Measurements from ENCODE around the gene GPANK1. TPM values are rescaled to one million over a fixed set of nuclear protein-coding genes. Genes with fewer than 3 reads are reported as not detected.

GPANK1 gene
- total and polyA plus RNA-seq, 2 of the 13 experiments (the other 11 are each of a cell fraction or from before 2014, with no cell fraction given) = 15.4 to 22.8 TPM

DNA sequence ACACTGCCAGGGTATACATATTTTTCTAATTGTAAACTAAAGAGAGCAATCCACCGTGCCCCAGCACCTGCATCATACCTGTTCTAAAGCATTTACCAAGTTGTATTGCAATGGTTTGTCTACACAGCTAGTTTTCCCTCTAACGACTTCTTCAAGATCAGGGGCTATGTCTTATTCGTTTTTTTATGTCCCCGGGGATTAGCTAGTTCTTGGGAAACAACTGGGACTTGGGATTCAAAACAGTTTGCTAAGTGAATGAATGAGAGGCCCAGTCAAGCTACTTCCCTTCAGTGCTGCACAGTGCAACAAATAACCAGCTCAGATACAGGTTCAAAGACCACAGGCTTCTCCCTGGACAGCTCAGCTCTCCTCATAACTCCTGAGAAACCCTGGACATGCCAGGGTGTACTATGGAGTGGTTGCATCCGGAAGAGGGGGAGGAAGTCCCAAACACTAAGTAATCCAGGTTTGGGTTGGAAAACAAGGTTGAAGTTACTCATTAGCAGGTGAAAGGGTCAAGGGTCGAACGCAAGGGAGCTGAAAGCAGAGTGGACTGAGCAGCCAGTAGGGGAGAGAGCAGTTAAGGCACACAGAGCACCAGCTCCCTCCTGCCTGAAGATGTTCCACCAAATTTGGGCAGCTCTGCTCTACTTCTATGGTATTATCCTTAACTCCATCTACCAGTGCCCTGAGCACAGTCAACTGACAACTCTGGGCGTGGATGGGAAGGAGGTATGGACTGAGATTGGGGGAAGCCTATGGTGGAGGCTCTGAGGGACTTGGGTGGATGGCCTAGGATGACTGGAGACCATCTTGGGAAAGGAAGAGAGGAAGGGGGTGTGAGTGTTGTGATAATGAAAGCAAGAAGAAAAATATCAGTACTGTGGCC, 9.2 kb downstream of the GPANK1 start, which contains the start of gene APOM (continued):
- TF ChIP-seq TEAD3 (CRISPR knock-in tag; optimal IDR thresholded peaks at IDR 0.05; ENCODE audit: borderline replicate concordance) (peak; percentile 95), TCF7 (IDR thresholded peaks at IDR 0.05; ENCODE audit: low read depth) (peak; percentile 52; the same call in 1 of the 2 replicates), AKAP8 (CRISPR knock-in tag; IDR thresholded peaks at IDR 0.05) (0 out of 2 replicates have a peak, but pooled peaks have one; percentile 74), DR1 (CRISPR knock-in tag; IDR thresholded peaks at IDR 0.05) (peak; percentile 84; the same call in 1 of the 2 replicates), ZNF746 (CRISPR knock-in tag; IDR thresholded peaks at IDR 0.05) (peak; percentile 95), FOSL1 (CRISPR knock-in tag; IDR thresholded peaks at IDR 0.05; ENCODE audit: borderline replicate concordance) (no peak; the same call in 1 of the 2 replicates), REST (IDR thresholded peaks at IDR 0.05; ENCODE audit: borderline replicate concordance in 1 of 2, low read depth in 1 of 2, low read length in 2 of 2) (peak in 1 of 2 experiments; percentile 82; a peak in 2 of 4 replicates), ZNF468 (CRISPR knock-in tag; IDR thresholded peaks at IDR 0.05) (no peak), TFE3 (CRISPR knock-in tag; IDR thresholded peaks at IDR 0.05) (peak; percentile 41; the same call in 1 of the 2 replicates), CREB3 (CRISPR knock-in tag; IDR thresholded peaks at IDR 0.05) (no peak), HOXD1 (CRISPR knock-in tag; IDR thresholded peaks at IDR 0.05) (no peak), ZNF615 (CRISPR knock-in tag; IDR thresholded peaks at IDR 0.05; ENCODE audit: borderline replicate concordance) (peak; percentile 71; the same call in 1 of the 2 replicates), CAMTA2 (CRISPR knock-in tag; IDR thresholded peaks at IDR 0.05; ENCODE audit: borderline replicate concordance) (peak; percentile 79; the same call in 1 of the 2 replicates), REXO4 (CRISPR knock-in tag; IDR thresholded peaks at IDR 0.05; ENCODE audit: borderline replicate concordance) (no peak), TBP (CRISPR knock-in tag; IDR thresholded peaks at IDR 0.05) (no peak), ZNF709 (CRISPR knock-in tag; IDR thresholded peaks at IDR 0.05) (0 out of 2 replicates have a peak, but pooled peaks have one; percentile 6), HOXA3 (CRISPR knock-in tag; IDR thresholded peaks at IDR 0.05) (peak; percentile 92), CEBPG (CRISPR knock-in tag; IDR thresholded peaks at IDR 0.05) (peak; percentile 79), ZNF670 (CRISPR knock-in tag; IDR thresholded peaks at IDR 0.05; ENCODE audit: borderline replicate concordance) (peak; percentile 34; the same call in 1 of the 2 replicates)
- TF ChIP-seq, protein P1, sequence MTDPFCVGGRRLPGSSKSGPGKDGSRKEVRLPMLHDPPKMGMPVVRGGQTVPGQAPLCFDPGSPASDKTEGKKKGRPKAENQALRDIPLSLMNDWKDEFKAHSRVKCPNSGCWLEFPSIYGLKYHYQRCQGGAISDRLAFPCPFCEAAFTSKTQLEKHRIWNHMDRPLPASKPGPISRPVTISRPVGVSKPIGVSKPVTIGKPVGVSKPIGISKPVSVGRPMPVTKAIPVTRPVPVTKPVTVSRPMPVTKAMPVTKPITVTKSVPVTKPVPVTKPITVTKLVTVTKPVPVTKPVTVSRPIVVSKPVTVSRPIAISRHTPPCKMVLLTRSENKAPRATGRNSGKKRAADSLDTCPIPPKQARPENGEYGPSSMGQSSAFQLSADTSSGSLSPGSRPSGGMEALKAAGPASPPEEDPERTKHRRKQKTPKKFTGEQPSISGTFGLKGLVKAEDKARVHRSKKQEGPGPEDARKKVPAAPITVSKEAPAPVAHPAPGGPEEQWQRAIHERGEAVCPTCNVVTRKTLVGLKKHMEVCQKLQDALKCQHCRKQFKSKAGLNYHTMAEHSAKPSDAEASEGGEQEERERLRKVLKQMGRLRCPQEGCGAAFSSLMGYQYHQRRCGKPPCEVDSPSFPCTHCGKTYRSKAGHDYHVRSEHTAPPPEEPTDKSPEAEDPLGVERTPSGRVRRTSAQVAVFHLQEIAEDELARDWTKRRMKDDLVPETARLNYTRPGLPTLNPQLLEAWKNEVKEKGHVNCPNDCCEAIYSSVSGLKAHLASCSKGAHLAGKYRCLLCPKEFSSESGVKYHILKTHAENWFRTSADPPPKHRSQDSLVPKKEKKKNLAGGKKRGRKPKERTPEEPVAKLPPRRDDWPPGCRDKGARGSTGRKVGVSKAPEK (CRISPR knock-in tag; IDR thresholded peaks at IDR 0.05; ENCODE audit: borderline replicate concordance) = no peak; the same call in none of the 2 replicates

Data from HepG2 (cell line).